ENCODE results near the gene RHBDD2. TPM values are rescaled to one million over a fixed set of nuclear protein-coding genes. Genes with fewer than 3 reads are reported as not detected.
"Not testable (repeated sequence)": the region's sequence is repeated elsewhere in the genome, so short reads cannot be mapped to it uniquely, and the experiment has no call there.

The RHBDD2 gene
- 100 to 1,000 TPM in 1 of 2 donors, 10 to 100 TPM in 1; 25.1 to 102 TPM for total RNA-seq
- 10 to 100 TPM; 67.0 to 97.1 TPM for polyA plus RNA-seq
- long read RNA-seq, donor 1, transcript RHBDD2-203 (3 exons, 1,274 nt), result minor isoform, 5 of 43 reads
- long read RNA-seq, donor 1, transcript RHBDD2-202 (5 exons, 1,878 nt), result minor isoform, 10 of 43 reads
- long read RNA-seq, donor 1, transcript RHBDD2-201 (4 exons, 1,802 nt), result major isoform, 15 of 43 reads
- long read RNA-seq, donor 1, partial matches to known transcripts, result 11 of 43 reads
- long read RNA-seq, donor 1, other reads (novel, unspliced or antisense), result 0 of 43 reads
- long read RNA-seq, donor 2, transcript RHBDD2-203 (3 exons, 1,274 nt), result major isoform, 6 of 11 reads
- long read RNA-seq, donor 2, partial matches to known transcripts, result 0 of 11 reads
- long read RNA-seq, donor 2, other reads (novel, unspliced or antisense), result 0 of 11 reads
- long read RNA-seq, donor 3, transcript RHBDD2-201 (4 exons, 1,802 nt), result major isoform, 11 of 21 reads
- long read RNA-seq, donor 3, transcript RHBDD2-202 (5 exons, 1,878 nt), result minor isoform, 8 of 21 reads
- long read RNA-seq, donor 3, partial matches to known transcripts, result 0 of 21 reads
- long read RNA-seq, donor 3, other reads (novel, unspliced or antisense), result 0 of 21 reads
- long read RNA-seq, donor 4, transcript RHBDD2-201 (4 exons, 1,802 nt), result major isoform, 7 of 18 reads
- long read RNA-seq, donor 4, transcript RHBDD2-203 (3 exons, 1,274 nt), result minor isoform, 5 of 18 reads
- long read RNA-seq, donor 4, partial matches to known transcripts, result 0 of 18 reads
- long read RNA-seq, donor 4, other reads (novel, unspliced or antisense), result 0 of 18 reads
- long read RNA-seq, donor 5, transcript RHBDD2-201 (4 exons, 1,802 nt), result major isoform, 21 of 58 reads
- long read RNA-seq, donor 5, transcript RHBDD2-202 (5 exons, 1,878 nt), result minor isoform, 9 of 58 reads
- long read RNA-seq, donor 5, transcript RHBDD2-203 (3 exons, 1,274 nt), result minor isoform, 7 of 58 reads
- long read RNA-seq, donor 5, partial matches to known transcripts, result 21 of 58 reads
- long read RNA-seq, donor 5, other reads (novel, unspliced or antisense), result 0 of 58 reads

- Histone ChIP-seq H3K36me3 (ENCODE audit: control insufficient read depth in 4 of 4, insufficient read depth in 4 of 4, low read length in 4 of 4) (peaks cover 0 to 20% (median 15%) of the 10 kb centered on the region in 4 donors), H3K4me3 (peak within 1 kb of the TSS; percentile 85), H3K27me3 (ENCODE audit: control insufficient read depth in 3 of 3, insufficient read depth in 3 of 3, low read length in 2 of 3) (no peaks in the 10 kb centered on the region), H3K4me1 (ENCODE audit: control insufficient read depth in 5 of 5, insufficient read depth in 5 of 5, low read length in 5 of 5) (peaks cover 0 to 21% (median 4%) of the 10 kb centered on the region in 5 donors), H3K9ac (ENCODE audit: insufficient read depth in 1 of 2, low read length in 2 of 2) (peak within 1 kb of the TSS; percentile 74 to 83), H3K9me3 (ENCODE audit: control insufficient read depth in 4 of 4, insufficient read depth in 3 of 4, low read length in 3 of 4) (no peaks in the 10 kb centered on the region), H3K27ac (ENCODE audit: low read depth in 1 of 2, low read length in 1 of 2) (peak within 1 kb of the TSS; percentile 77 to 88)
- ATAC-seq (ENCODE audit: insufficient read depth, low FRiP score) (peak; percentile 95), DNase-seq (peak; percentile 94 to 97 (median 97))
- no peak for TF ChIP-seq CTCF (IDR thresholded peaks at IDR 0.05; ENCODE audit: control extremely low read depth, extremely low read depth)
- 1% methylated on average over 58 to 64 of the region's 65 CpGs for WGBS, 2 donors
Observed at GRCh38 chr7:75878769-75879611, at the start of gene RHBDD2. RHBDD2 (plus strand) TSS chr7:75879034; CDS start chr7:75879083, 49 bp downstream.

GRCh38 chr7:75829656-75830055 lies 49.2 kb upstream of the RHBDD2 start:
- not testable (repeated sequence) for DNase-seq; H3K9ac ChIP-seq (ENCODE audit: insufficient read depth in 1 of 2, low read length in 2 of 2)

GRCh38 chr7:75830978-75831377 lies 47.9 kb upstream of the RHBDD2 start:
- ATAC-seq (ENCODE audit: insufficient read depth, low FRiP score), result no peak
- DNase-seq, result no peak
- no peak for TF ChIP-seq CTCF (IDR thresholded peaks at IDR 0.05; ENCODE audit: control extremely low read depth, extremely low read depth)
- H3K36me3 ChIP-seq (ENCODE audit: control insufficient read depth in 4 of 4, insufficient read depth in 4 of 4, low read length in 4 of 4), result no peaks in the 10 kb centered on the region
- H3K27me3 ChIP-seq (ENCODE audit: control insufficient read depth in 3 of 3, insufficient read depth in 3 of 3, low read length in 2 of 3), result no peaks in the 10 kb centered on the region
- H3K4me1 ChIP-seq (ENCODE audit: control insufficient read depth in 5 of 5, insufficient read depth in 5 of 5, low read length in 5 of 5), result no peaks in the 10 kb centered on the region
- H3K9me3 ChIP-seq (ENCODE audit: control insufficient read depth in 4 of 4, insufficient read depth in 3 of 4, low read length in 3 of 4), result no peaks in the 10 kb centered on the region
- 94 to 97% methylated on average over 6 of the region's 6 CpGs for WGBS, 2 donors
- no peak overlapping the region for H3K27ac ChIP-seq (ENCODE audit: low read depth in 1 of 2, low read length in 1 of 2)
- no peak overlapping the region for H3K4me3 ChIP-seq
- no peak overlapping the region for H3K9ac ChIP-seq (ENCODE audit: insufficient read depth in 1 of 2, low read length in 2 of 2)

More at GRCh38 chr7:75829656-75830055, 49.2 kb upstream of the RHBDD2 start:
- not testable (repeated sequence) for H3K4me3 ChIP-seq; H3K36me3 ChIP-seq (ENCODE audit: control insufficient read depth in 4 of 4, insufficient read depth in 4 of 4, low read length in 4 of 4); ATAC-seq (ENCODE audit: insufficient read depth, low FRiP score); H3K9me3 ChIP-seq (ENCODE audit: control insufficient read depth in 4 of 4, insufficient read depth in 3 of 4, low read length in 3 of 4); H3K4me1 ChIP-seq (ENCODE audit: control insufficient read depth in 5 of 5, insufficient read depth in 5 of 5, low read length in 5 of 5); H3K27ac ChIP-seq (ENCODE audit: low read depth in 1 of 2, low read length in 1 of 2); H3K27me3 ChIP-seq (ENCODE audit: control insufficient read depth in 3 of 3, insufficient read depth in 3 of 3, low read length in 2 of 3)
- 70% methylated on average over 6 of the region's 6 CpGs for WGBS, 2 donors

GRCh38 chr7:75833662-75834061 lies 45.2 kb upstream of the RHBDD2 start:
- H3K9me3 ChIP-seq (ENCODE audit: control insufficient read depth in 4 of 4, insufficient read depth in 3 of 4, low read length in 3 of 4); ATAC-seq (ENCODE audit: insufficient read depth, low FRiP score); H3K9ac ChIP-seq (ENCODE audit: insufficient read depth in 1 of 2, low read length in 2 of 2); H3K4me1 ChIP-seq (ENCODE audit: control insufficient read depth in 5 of 5, insufficient read depth in 5 of 5, low read length in 5 of 5); DNase-seq; H3K27me3 ChIP-seq (ENCODE audit: control insufficient read depth in 3 of 3, insufficient read depth in 3 of 3, low read length in 2 of 3); H3K36me3 ChIP-seq (ENCODE audit: control insufficient read depth in 4 of 4, insufficient read depth in 4 of 4, low read length in 4 of 4); H3K4me3 ChIP-seq; H3K27ac ChIP-seq (ENCODE audit: low read depth in 1 of 2, low read length in 1 of 2): not testable (repeated sequence)
- WGBS, 2 donors, result 77 to 96% methylated on average over 6 of the region's 6 CpGs
